ENCODE data around the gene USB1.

Gene USB1

DNA sequence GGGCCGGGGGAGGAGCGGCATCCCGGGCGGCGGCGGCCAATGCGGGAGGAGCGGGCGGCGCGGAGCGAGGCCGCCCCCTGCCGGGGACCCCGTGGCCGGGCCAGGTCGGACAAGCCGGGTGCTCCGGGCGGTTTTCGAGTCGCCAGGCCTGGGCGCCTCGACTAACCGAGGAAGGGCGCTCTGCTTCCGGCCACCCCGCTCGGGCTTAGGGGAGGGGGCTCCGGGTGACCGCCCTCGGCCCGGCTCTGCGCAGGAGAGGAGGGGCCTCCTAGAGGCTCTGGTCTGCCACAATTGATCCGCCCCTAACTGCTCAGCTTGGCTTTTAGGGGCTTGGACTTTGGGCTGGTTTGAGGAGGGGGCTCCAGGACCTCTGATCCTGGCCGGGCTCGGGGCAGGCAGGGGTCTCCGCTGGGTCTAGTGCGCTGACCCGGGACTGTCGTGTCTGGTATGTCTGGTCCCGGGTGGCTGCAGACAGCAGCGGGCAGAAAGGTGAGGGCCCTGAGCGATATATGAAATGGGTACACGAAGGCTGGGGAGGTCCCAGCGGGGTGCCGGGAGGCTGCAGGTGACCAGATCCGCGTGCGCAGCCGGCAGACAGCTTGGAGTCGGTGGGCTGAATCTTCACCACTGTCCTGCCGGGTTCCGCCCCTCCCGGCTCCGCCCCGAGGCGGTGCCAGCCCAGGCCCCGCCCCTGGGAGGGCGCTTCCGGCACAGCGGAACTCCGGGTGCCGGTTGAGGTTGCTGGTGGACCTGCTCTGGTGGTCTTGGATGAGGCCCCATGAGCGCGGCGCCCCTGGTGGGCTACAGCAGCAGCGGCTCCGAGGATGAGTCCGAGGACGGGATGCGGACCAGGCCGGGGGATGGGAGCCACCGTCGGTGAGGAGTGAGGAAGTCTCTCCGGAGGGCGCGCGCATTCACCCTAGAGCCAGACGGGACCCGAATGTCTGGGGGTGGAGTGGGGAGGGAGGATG lies at the start of gene USB1:
USB1 (plus strand) TSS at position 702 of the 971 bp plus-strand sequence; CDS start at position 779, 77 bp downstream.
- DNase-seq, result peak; percentile 85

GRCh38 chr16:57952909-57953308 lies 48.3 kb upstream of the USB1 start:
- DNase-seq, result no peak

DNA sequence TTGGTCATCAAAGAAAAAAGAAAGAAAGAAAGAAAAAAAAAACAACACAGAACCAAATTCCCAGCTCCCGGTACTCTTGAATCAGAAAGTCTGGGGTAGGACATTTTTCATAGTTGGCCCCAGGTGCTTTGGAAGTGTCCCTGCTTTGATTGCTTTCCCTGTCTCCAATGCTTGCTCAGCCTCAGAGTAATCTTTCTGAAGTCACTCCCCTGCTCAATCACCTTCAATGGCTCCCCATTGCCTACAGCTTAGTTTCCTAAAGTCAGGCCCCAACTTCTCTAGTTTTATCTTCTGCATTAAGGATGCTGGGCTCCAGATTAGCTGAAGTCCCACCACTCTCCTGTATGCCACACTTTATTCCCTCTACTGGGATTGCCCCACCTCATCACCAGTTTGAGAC lies 47.4 kb upstream of the USB1 start:
- no peak for DNase-seq

DNA sequence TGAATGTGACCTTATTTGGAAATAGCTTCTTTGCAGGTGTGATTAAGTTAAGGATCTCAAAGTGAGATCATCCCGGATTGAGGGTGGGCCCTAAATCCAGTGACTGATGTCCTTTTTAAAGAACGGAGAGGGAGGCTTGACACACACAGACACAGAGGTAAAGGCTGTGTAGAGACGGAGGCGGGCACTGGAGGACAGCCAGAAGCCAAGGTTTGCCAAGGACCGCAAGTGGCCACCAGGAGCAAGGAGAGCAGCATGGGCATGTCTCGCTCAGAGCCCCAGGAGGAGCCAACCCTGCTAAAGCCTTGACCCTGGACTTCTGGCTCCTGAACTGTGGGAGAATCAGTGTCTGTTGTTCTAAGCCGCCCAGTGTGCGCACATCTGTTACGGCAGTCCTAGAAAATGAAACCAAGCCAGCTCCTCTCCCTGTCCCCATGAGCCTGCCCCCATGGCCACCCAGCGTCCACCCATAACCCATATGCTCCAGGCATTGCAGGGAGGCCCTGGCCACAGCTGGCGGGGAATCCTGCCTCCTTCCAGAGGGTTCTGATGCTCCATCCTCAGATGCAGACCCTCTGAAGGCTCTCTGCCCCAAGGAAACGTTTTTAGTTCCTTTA lies 45.5 kb upstream of the USB1 start:
- no peak for DNase-seq

GRCh38 chr16:57956270-57956808 lies 44.9 kb upstream of the USB1 start:
- DNase-seq, result no peak

- DNase-seq, result no peak
Observed at GRCh38 chr16:57956924-57957672, 44.1 kb upstream of the USB1 start.

- no peak for DNase-seq
Observed at GRCh38 chr16:57957673-57958392, 43.4 kb upstream of the USB1 start.

DNA sequence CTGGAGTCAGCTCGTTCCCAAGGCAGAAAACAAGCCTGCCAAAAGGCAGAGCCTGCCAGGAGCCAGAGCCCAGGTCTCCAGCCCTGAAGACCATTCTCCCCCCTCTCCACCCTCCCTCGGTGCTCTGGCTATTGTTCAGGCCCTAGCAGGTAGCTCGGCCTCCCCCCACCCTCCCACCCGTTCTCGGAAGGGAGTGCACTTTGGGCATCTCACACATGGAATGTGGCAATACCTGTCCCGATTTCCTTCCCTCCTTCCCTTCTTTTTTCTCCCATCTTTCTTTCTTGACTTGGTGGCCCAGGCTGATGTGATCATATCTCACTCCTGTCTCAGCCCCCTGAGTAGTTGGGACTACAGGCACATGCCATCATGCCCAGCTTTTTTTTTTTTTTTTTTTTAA lies 42.7 kb upstream of the USB1 start:
- no peak for DNase-seq

- DNase-seq, result no peak
Observed at GRCh38 chr16:57959121-57959520, 42.1 kb upstream of the USB1 start.

DNA sequence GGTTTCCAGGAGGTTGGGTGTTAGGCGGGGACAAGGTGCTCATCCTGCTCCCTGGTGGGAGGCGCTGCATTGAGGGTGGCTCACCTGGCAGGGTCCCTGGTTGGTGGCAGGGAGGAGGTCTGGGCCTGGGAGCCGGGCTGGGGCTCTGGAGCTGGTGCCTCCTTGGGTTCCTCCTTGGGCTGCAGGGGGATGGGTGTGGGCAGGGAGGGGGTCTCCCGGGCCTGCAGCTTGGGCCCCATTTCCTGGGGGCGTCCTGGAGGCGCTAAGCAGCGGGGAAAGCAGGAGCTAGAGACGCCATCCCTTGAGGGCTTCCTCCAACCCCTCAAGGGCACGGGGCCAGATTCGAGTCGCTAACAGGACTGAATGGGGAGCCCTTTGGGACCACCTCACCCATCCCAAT lies 41.4 kb upstream of the USB1 start:
- DNase-seq, result no peak

DNA sequence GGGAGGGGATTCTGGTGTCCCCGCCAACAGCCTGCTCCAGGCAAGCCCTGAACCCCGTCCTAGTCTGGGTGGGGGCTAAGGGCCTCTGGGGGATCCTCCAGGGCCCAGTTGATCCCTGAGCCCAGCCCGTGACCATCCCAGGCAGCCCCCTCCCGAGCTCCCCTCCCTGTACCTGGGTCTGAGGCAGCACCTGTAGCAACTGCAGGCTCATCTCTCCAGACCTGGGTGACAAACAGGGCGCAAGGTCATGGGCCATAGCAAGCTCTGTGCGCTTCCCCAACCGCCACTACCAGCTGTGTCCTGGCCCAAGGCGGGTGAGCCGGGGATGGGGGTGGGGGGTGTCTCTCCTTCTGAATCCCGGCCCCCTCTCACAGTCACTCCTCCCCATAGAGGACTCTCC lies 40.9 kb upstream of the USB1 start:
- no peak for DNase-seq

DNA sequence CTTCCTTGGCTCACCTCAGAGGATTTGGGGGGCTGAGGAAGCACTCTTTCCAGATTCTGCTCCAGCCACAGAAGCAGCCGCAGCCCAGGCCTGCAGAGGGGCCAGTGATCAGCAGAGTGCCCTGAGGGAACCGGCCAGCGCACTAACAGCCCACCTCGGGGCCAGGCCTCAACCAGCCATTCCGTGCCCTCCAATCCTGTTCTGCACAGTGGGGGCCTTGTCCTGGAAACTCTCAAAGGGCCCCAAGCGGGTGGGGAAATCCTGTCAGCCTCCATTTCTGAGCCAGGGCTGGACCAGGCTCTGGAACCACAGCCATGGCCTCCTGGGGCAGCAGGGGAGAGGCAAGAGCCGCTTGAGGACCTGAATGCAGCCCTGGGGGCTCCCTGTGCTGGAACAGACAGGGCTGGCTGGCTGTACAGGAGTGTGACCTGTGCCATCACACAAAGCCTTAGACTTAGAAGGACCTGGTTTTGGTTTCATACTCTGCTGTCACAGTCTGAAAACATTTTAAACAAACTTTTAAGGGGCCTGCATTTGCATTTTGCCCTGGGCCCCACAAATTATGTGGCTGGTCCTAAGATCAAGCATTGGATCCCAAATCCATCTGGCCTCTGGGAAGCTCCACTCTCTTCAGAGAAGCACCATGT lies 40.3 kb upstream of the USB1 start:
- no peak for DNase-seq

GRCh38 chr16:57961538-57961937 lies 39.7 kb upstream of the USB1 start:
- no peak for DNase-seq

DNA sequence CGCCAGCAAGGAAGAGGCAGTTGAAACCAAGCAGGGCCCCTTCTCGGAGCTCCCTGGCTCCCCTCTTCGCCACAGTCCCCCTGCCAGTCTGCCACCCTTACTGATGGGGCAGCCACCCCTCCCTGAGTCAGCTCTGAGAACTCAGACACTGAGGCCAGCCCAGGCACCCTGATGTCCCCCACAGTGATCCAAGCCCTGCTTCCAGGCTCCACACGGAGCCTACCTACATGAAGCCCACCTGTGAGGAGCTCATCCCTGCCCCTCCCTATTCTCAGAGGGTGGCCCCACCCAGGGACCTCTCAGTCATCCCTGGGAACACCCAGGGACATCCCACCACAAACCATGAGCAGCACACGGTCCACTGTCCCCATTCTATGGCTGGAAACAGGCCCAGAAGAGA lies 39.2 kb upstream of the USB1 start:
- DNase-seq, result no peak

GRCh38 chr16:57962756-57963155 lies 38.5 kb upstream of the USB1 start:
- DNase-seq, result no peak

DNA sequence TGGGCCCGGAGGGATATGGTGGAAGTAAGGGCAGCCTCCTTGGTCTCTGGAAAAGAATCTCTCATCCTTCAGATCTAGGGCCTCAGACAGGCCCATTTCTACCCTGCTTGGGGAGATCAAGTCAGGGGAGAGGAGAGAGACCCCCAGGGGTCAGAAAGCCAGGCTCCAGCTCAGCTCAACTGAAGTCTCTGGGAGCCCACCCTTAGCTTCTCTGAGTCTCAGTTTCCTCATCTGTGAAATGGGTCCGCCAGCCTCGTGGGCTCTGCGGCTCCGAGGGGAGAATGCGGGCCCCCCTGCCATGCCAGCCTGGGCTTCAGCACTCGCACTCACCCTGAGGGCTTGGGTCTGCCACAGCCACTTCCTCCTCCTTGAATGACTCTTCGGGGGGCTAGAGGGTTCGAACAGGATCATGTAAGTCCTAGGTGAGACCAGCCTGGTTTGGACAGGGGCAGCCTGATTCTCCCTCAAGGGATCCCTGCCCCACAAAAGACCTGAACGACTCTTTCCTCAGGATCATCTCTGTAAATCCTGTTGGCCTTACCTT lies 37.0 kb upstream of the USB1 start:
- no peak for DNase-seq

DNA sequence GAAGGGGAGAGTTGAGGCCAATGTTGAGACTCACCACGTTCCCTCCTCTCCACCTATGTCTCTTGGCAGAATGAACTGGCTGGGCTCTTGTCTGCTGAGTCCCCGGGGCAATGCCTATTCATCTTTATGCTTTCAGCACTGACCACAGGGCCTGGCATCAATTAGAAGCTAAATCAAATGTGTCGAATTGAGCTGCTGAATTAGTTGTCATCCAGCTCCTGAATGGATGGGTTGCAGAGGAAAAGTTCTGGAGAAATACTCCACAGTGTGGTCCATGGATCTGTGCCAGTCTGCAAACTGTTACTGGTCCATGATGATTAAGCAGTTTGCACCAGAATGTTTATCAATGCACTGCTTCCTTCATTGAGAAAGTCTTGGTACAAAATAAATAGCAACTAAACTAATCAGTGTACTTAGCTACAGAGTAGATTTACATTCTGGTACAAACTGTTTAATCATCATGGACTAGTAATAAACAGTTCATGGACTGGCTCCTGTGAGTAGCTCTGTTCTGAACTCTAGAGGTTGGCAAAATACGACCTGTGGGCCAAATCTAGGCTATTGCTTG lies 34.9 kb upstream of the USB1 start:
- DNase-seq, result no peak

GRCh38 chr16:57966986-57967385 lies 34.2 kb upstream of the USB1 start:
- DNase-seq, result no peak

GRCh38 chr16:57967916-57968315 lies 33.3 kb upstream of the USB1 start:
- no peak for DNase-seq

DNA sequence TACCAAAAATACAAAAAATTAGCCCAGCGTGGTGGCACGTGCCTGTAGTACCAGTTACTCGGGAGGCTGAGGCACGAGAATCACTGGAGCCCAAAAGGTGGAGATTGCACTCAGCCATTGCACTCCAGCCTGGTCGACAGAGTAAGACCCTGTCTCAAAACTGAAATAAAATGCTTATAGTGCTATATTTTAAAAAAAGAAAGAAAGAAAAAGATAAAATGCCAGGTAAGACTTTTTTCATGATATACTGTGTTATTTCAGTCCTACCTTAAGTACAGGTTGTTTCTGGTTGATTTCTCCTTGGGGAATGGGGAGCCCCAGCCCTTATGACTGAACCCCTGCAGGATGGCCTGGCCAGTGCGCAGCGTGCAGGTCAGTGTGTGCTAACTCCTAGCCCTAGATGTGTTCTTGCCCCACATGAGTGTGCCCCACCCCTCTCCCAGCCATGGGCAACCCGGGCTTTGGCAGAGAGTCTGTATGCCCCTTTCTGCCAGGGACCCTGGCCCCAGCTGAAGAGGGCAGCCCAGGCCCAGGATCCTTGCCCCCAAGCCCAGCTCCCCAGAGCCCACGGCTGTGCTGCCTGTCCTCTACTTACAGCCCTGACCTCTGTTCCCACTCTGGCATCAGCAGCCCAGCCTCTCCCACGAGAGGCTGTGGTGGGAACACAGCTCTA lies 31.6 kb upstream of the USB1 start:
- DNase-seq, result no peak

DNA sequence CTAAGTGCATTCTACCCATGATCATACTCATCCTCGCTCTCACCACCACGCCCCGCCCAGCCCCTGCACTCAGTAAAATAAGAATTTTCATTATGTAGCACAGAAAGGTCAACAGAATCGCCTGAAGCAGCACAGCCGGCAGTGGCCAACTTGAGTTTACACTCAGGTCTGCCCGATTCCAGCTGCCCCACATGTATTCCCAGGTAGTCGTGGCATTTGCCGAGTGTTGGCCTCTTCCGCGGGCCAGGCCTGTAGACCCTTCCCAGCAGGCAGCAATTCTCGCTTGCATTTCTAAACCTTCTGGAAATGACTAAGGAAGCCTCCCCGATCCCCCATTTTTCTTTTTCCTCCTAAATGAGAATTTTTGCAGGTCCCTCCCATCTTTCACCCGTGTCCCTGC lies 30.9 kb upstream of the USB1 start:
- DNase-seq, result no peak

Data from stimulated activated CD4-positive, alpha-beta T cell treated with anti-CD3 and anti-CD28 coated beads, Interleukin-15, amount 100 ng/mL, for 24 hours (primary cell).